ENCODE data around the gene MGAT1. TPM values are rescaled to one million over a fixed set of nuclear protein-coding genes. Genes with fewer than 3 reads are reported as not detected.

MGAT1 gene
- total and polyA plus RNA-seq, 2 experiments from 2014 or later, result 23.7 to 81.4 TPM

GRCh38 chr5:180848878-180849277 lies 46.3 kb upstream of the MGAT1 start:
- TF ChIP-seq JUNB (IDR thresholded peaks at IDR 0.05; ENCODE audit: unreplicated experiment) (no peak), CTCF (conservative IDR thresholded peaks at IDR 0.05; ENCODE audit: low read depth in 2 of 2) (0 out of 4 replicates have a peak, but pooled peaks of 1 of the 2 experiments have one; percentile 27)
- H3K4me3 ChIP-seq, result no peak overlapping the region
- peaks cover 9% of the 10 kb centered on the region; the same call in 1 of the 2 replicates for H3K9me2 ChIP-seq (ENCODE audit: insufficient read depth)
- DNase-seq (ENCODE audit: low spot score), result no peak
- H4K20me1 ChIP-seq (replicated peaks; ENCODE audit: insufficient read depth), result peaks cover 4% of the 10 kb centered on the region
- no peaks in the 10 kb centered on the region; the same call in 1 of the 2 replicates for H3K4me1 ChIP-seq (ENCODE audit: insufficient read depth)
- H3K27ac ChIP-seq (ENCODE audit: low read depth), result no peak overlapping the region
- H3F3A ChIP-seq (replicated peaks; ENCODE audit: low read depth), result no peaks in the 10 kb centered on the region; the same call in 1 of the 2 replicates
- no peak for ATAC-seq
- Mint-ChIP-seq H3K4me1 (no peaks in the 10 kb centered on the region; the same call in 1 of the 3 replicates), H3K27me3 (ENCODE audit: insufficient read depth, low read depth, poor library complexity) (peaks cover 17% of the 10 kb centered on the region), H3K4me3 (no peak overlapping the region), H3K36me3 (ENCODE audit: low read depth) (peaks cover 98% of the 10 kb centered on the region), H3K27ac (no peak overlapping the region), H3K9me3 (peaks cover 85% of the 10 kb centered on the region)
- peaks cover 4% of the 10 kb centered on the region; the same call in 1 of the 2 replicates for H3K27me3 ChIP-seq (ENCODE audit: insufficient read depth)
- H3K79me2 ChIP-seq (replicated peaks; ENCODE audit: insufficient read depth), result peaks cover 18% of the 10 kb centered on the region
- H2AFZ ChIP-seq, result no peak overlapping the region
- no peak overlapping the region for H3K4me2 ChIP-seq
- H3K36me3 ChIP-seq (ENCODE audit: insufficient read depth), result peaks cover 46% of the 10 kb centered on the region

GRCh38 chr5:180848265-180848664 lies 45.7 kb upstream of the MGAT1 start:
- H3K79me2 ChIP-seq (replicated peaks; ENCODE audit: insufficient read depth), result peaks cover 17% of the 10 kb centered on the region
- H3K27ac ChIP-seq (ENCODE audit: low read depth), result no peak overlapping the region
- peaks cover 85% of the 10 kb centered on the region for H3K9me3 Mint-ChIP-seq
- peaks cover 4% of the 10 kb centered on the region; the same call in 1 of the 2 replicates for H3K27me3 ChIP-seq (ENCODE audit: insufficient read depth)
- no peak overlapping the region for H3K4me3 ChIP-seq
- H3K9me2 ChIP-seq (ENCODE audit: insufficient read depth), result peaks cover 9% of the 10 kb centered on the region; the same call in 1 of the 2 replicates
- H3K36me3 Mint-ChIP-seq (ENCODE audit: low read depth), result peaks cover 92% of the 10 kb centered on the region
- no peaks in the 10 kb centered on the region; the same call in none of the 2 replicates for H4K20me1 ChIP-seq (replicated peaks; ENCODE audit: insufficient read depth)
- no peak overlapping the region for H3K4me3 Mint-ChIP-seq
- no peaks in the 10 kb centered on the region; the same call in 1 of the 3 replicates for H3K4me1 Mint-ChIP-seq
- peaks cover 17% of the 10 kb centered on the region for H3K27me3 Mint-ChIP-seq (ENCODE audit: insufficient read depth, low read depth, poor library complexity)
- DNase-seq (ENCODE audit: low spot score) (no peak), ATAC-seq (no peak)
- H3K4me1 ChIP-seq (ENCODE audit: insufficient read depth), result no peaks in the 10 kb centered on the region; the same call in 1 of the 2 replicates
- H3K27ac Mint-ChIP-seq, result no peak overlapping the region
- H2AFZ ChIP-seq, result no peak overlapping the region
- no peaks in the 10 kb centered on the region; the same call in 1 of the 2 replicates for H3F3A ChIP-seq (replicated peaks; ENCODE audit: low read depth)
- H3K4me2 ChIP-seq, result no peak overlapping the region
- H3K36me3 ChIP-seq (ENCODE audit: insufficient read depth), result peaks cover 42% of the 10 kb centered on the region
- TF ChIP-seq JUNB (IDR thresholded peaks at IDR 0.05; ENCODE audit: unreplicated experiment), result no peak
- no peak for TF ChIP-seq ETS1 (IDR thresholded peaks at IDR 0.05)
- no peak for TF ChIP-seq CTCF (conservative IDR thresholded peaks at IDR 0.05; ENCODE audit: low read depth in 2 of 2)
- no peak for TF ChIP-seq ZNF462 (CRISPR knock-in tag; IDR thresholded peaks at IDR 0.05)
- TF ChIP-seq EZH2 (IDR thresholded peaks at IDR 0.05; ENCODE audit: low read depth, unreplicated experiment), result no peak
